SU-DHL-6 (cell line): Measurements from ENCODE around the gene TUBB3.

ENCODE experiments used
- CTCF ChIP-seq: fragments of 200-600 bp; sonication (generic); IDR thresholded peaks from one replicate; pipeline ENCODE4 v1.5.1; 2017; ENCODE audit warnings: antibody characterized with exemption, mild to moderate bottlenecking, low read length, moderate library complexity; ENCODE audit not compliant: insufficient read depth, poor library complexity, severe bottlenecking
- EZH2phosphoT487 ChIP-seq: fragments of 200-600 bp; sonication (generic), shearing (Covaris generic); conservative IDR thresholded peaks from 2 replicates; pipeline ENCODE4 v1.6.1; 2018; ENCODE audit warnings: mild to moderate bottlenecking, antibody characterized with exemption, low read length, moderate library complexity, mixed read lengths

- TF ChIP-seq CTCF, result no peak
- no peak for TF ChIP-seq EZH2phosphoT487
Observed at GRCh38 chr16:89892055-89892630, 31.0 kb upstream of the TUBB3 start.
